ENCODE data around the gene OR10G8.

GRCh38 chr11:124039557-124039956 lies 13.0 kb downstream of the OR10G8 start:
- no peak for TF ChIP-seq SIN3A (IDR thresholded peaks at IDR 0.05; ENCODE audit: borderline replicate concordance, insufficient read depth, low read length)
- no peak for TF ChIP-seq REST (IDR thresholded peaks at IDR 0.05; ENCODE audit: insufficient read depth in 1 of 2, low read depth in 2 of 2, low read length in 2 of 2)
- no peak for TF ChIP-seq POLR2AphosphoS5 (IDR thresholded peaks at IDR 0.05; ENCODE audit: low read depth, low read length)
